HCT116 (cell line): ENCODE data around the gene RAB11A.

Source experiments
- CTCF ChIP-seq, 3 experiments: fragments of 200-600 bp in 1 of 3; sonication (generic) in 1 of 3; IDR thresholded peaks in 2 of 3; conservative IDR thresholded peaks in 1 of 3; 2 replicates each; pipeline ENCODE4 v1.5.1; 2012 to 2017; ENCODE audit warnings: low read depth in 2 of 3, low read length in 2 of 3, antibody characterized with exemption in 1 of 3, borderline replicate concordance in 1 of 3, control low read depth in 1 of 3, mild to moderate bottlenecking in 1 of 3, mixed read lengths in 1 of 3, mixed run types in 1 of 3, moderate library complexity in 1 of 3; ENCODE audit not compliant: insufficient read depth in 1 of 3
- EGR1 ChIP-seq: IDR thresholded peaks from 2 replicates; pipeline ENCODE4 v1.6.1; 2012; ENCODE audit warnings: low read depth
- EZH2 ChIP-seq: fragments of 200-600 bp; sonication (generic); IDR thresholded peaks from 2 replicates; pipeline ENCODE4 v1.6.1; 2017; ENCODE audit warnings: antibody characterized with exemption, mixed run types
- EZH2phosphoT487 ChIP-seq: fragments of 200-600 bp; IDR thresholded peaks from 2 replicates; pipeline ENCODE4 v1.6.1; 2018; ENCODE audit warnings: antibody characterized with exemption, borderline replicate concordance
- JUND ChIP-seq: IDR thresholded peaks from 2 replicates; pipeline ENCODE4 v1.6.1; 2012
- POLR2A ChIP-seq: IDR thresholded peaks from 2 replicates; pipeline ENCODE4 v1.7.0; 2011; ENCODE audit warnings: borderline replicate concordance; ENCODE audit not compliant: insufficient read depth, insufficient read length; ENCODE audit errors: extremely low read depth
- RAD21 ChIP-seq: IDR thresholded peaks from 2 replicates; pipeline ENCODE4 v1.6.1; 2012; ENCODE audit warnings: low read depth, mild to moderate bottlenecking
- REST ChIP-seq: IDR thresholded peaks from 2 replicates; pipeline ENCODE4 v1.6.1; 2012; ENCODE audit warnings: low read depth
- TF ChIP-seq, protein P1 (sequence below): IDR thresholded peaks from 2 replicates; pipeline ENCODE4 v1.6.1; 2012

DNA sequence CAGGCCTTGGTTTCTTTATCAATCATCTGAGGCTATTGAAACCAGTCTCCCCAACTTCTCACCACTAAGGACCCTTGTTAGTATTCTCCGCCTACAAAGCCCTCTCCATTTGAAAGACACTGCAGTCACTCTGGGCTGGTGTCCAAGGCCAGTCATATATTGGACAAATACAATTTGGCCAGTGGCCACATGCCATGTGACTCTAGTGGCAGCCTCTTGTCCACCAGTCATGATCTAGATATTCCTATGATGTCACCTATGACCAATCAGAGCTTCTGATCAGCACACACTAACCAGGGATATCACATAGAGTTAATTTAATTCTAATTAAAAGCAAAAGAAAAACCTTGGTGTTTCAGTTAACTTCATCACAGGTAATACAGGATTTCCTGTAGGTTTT lies 68.2 kb downstream of the RAB11A start:
- no peak for TF ChIP-seq POLR2A
- TF ChIP-seq EZH2phosphoT487: no peak
- no peak for TF ChIP-seq EGR1
- no peak for TF ChIP-seq JUND
- TF ChIP-seq RAD21: no peak
- no peak for TF ChIP-seq CTCF (IDR thresholded peaks at IDR 0.05 in 2 of 3, conservative IDR thresholded peaks at IDR 0.05 in 1 of 3; ENCODE audit: borderline replicate concordance in 1 of 3, insufficient read depth in 1 of 3, low read depth in 2 of 3, low read length in 2 of 3)
- TF ChIP-seq REST: no peak
- TF ChIP-seq EZH2: no peak
- TF ChIP-seq, protein P1, sequence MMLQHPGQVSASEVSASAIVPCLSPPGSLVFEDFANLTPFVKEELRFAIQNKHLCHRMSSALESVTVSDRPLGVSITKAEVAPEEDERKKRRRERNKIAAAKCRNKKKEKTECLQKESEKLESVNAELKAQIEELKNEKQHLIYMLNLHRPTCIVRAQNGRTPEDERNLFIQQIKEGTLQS: no peak
